ENCODE data around the gene UBALD2.

The UBALD2 gene

DNA sequence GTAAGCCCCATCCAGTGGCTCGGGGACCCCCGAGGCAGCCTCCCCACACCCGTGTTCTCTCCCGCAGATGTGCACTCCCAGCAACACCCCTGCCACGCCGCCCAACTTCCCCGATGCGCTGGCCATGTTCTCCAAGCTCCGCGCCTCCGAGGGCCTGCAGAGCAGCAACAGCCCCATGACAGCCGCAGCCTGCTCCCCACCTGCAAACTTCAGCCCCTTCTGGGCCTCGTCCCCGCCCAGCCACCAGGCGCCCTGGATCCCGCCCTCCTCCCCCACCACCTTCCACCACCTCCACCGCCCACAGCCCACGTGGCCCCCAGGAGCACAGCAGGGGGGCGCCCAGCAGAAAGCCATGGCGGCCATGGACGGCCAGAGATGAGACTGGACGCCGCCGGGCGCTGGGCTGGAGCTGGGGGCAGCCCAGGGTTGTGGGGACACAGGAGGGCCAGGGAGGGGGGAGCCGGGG is 5.0 kb downstream of the UBALD2 start:
- Histone ChIP-seq H3K4me2 (ENCODE audit: low read length) (no peak overlapping the region), H3K36me3 (ENCODE audit: control insufficient read depth, insufficient read depth, low read length) (no peaks in the 10 kb centered on the region), H4K8ac (ENCODE audit: low read depth, low read length) (no peak overlapping the region), H3K4me3 (ENCODE audit: low read length) (no peak overlapping the region), H3K4me1 (ENCODE audit: control insufficient read depth, low read depth, low read length) (peaks cover 7% of the 10 kb centered on the region), H3K27me3 (ENCODE audit: insufficient read depth, low read length, poor library complexity) (no peaks in the 10 kb centered on the region), H2BK5ac (ENCODE audit: low read length) (no peak overlapping the region), H2BK120ac (ENCODE audit: low read depth, low read length) (no peak overlapping the region), H2BK15ac (replicated peaks; ENCODE audit: low read depth) (no peak overlapping the region), H3K23ac (ENCODE audit: low read length) (no peak overlapping the region), H3K56ac (ENCODE audit: low read length) (no peak overlapping the region), H3K4ac (ENCODE audit: low read depth, low read length) (no peak overlapping the region), H3K9ac (ENCODE audit: low read length) (no peak overlapping the region), H3K27ac (ENCODE audit: low read depth, low read length) (no peak overlapping the region), H4K5ac (ENCODE audit: low read length) (no peak overlapping the region), H2AK5ac (ENCODE audit: low read length) (no peak overlapping the region), H3K79me1 (ENCODE audit: low read length) (peaks cover 12% of the 10 kb centered on the region), H3K18ac (ENCODE audit: low read length) (no peak overlapping the region), H3K79me2 (ENCODE audit: control insufficient read depth, insufficient read depth, low read length) (peaks cover 11% of the 10 kb centered on the region)
- DNase-seq = no peak
- no CpG with 5 or more reads among the region's 26 CpGs for WGBS (ENCODE audit: extremely low coverage, insufficient coverage, low lambda C conversion rate)

DNA sequence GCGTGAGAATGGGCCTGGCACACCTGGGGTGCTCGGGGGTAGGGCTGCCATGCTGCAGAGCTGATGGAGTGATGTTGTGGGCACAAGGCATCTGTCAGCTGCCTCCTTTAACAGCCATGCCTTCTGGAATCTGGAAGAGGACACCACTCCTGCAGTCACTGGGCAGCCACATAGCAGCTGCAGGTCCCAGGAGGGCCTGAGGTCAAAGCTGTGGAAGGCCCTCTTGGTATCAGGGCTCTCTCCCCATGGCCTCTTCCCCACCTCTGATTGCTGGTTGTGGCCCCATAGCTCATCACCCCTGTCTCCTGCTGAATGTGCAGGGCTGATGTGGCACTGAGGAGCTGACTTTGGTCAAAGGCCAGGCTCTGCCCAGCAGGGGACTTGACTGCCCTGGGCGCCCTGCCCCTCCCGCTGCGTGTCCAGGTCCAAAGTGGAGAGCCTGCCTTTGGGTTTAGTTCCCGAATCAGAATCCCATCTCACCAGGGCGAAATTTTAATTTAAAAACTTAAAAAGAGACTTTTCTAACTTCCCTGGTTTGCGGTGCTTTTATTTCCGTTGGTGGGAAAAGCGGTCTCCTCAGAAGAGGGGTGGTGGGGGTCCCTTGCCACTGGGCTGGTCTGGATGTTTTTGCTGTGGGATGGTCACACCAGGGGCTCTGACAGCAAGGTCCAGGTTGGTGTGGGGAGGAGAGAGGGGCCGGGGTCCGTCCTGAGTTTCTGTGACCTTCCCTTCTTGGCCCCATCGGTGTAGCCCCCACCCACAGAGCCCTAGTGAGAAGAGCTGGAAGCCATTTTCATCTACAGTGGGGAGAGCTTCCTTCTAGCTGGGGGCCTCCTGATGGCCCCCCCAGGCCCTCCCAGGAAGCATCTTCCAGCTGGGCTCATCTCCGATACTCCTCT is 5.9 kb downstream of the UBALD2 start:
- Histone ChIP-seq H3K27me3 (ENCODE audit: insufficient read depth, low read length, poor library complexity) (no peaks in the 10 kb centered on the region), H2BK15ac (replicated peaks; ENCODE audit: low read depth) (no peak overlapping the region), H3K4me2 (ENCODE audit: low read length) (no peak overlapping the region), H3K27ac (ENCODE audit: low read depth, low read length) (no peak overlapping the region), H3K4me1 (ENCODE audit: control insufficient read depth, low read depth, low read length) (peaks cover 7% of the 10 kb centered on the region), H3K18ac (ENCODE audit: low read length) (no peak overlapping the region), H4K8ac (ENCODE audit: low read depth, low read length) (no peak overlapping the region), H3K23ac (ENCODE audit: low read length) (no peak overlapping the region), H3K36me3 (ENCODE audit: control insufficient read depth, insufficient read depth, low read length) (no peaks in the 10 kb centered on the region), H3K9ac (ENCODE audit: low read length) (peak overlapping the region; percentile 17), H3K79me1 (ENCODE audit: low read length) (peaks cover 12% of the 10 kb centered on the region), H2AK5ac (ENCODE audit: low read length) (no peak overlapping the region), H4K5ac (ENCODE audit: low read length) (no peak overlapping the region), H3K79me2 (ENCODE audit: control insufficient read depth, insufficient read depth, low read length) (peaks cover 9% of the 10 kb centered on the region), H2BK5ac (ENCODE audit: low read length) (no peak overlapping the region), H3K56ac (ENCODE audit: low read length) (peak overlapping the region; percentile 1), H3K4me3 (ENCODE audit: low read length) (no peak overlapping the region), H3K4ac (ENCODE audit: low read depth, low read length) (no peak overlapping the region), H2BK120ac (ENCODE audit: low read depth, low read length) (no peak overlapping the region)
- no peak for DNase-seq
- no CpG with 5 or more reads among the region's 14 CpGs for WGBS (ENCODE audit: extremely low coverage, insufficient coverage, low lambda C conversion rate)

DNA sequence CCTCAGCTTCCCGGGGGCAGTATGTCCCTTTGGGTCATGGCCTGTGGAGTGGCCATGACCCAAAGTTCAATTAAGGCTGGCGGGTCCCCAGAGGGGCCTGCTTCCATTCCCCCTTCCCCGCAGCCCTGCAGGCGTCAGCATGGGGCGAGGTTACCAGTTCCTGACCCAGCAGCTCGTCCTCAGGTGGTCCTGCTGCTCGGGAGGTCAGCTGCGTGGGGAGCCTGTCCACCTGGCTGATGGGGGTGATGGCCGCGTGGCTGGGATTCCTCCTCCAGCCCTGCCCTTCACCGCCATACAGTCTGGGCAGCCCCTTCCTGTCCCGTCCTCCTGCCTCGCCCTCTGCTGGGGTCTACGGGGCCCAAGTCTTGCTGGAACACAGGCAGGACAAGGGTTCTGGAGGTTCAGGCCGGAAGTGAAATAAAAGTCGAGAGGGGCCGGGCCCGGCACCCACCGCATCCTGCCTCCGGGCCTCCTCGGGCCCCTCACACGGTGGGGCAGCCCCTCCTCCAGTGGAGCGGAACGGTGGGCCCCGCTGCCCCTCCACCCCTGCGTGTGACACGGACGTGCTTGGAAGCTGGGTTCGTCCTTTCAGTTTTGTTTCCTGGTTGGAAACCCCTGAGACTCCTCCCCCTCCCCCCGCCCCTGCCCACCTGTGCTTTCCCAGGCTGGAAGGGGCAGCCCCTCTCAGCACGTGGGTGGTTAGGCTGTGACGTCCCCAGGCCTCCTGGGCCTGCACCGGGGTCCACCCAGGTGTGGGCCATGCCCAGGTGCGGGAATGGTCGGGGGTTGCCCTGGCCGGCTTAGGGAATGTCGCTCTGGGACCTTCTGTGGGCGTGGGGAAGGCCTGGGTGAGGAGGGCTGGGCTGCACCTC is 6.8 kb downstream of the UBALD2 start:
- no peak overlapping the region for H3K18ac ChIP-seq (ENCODE audit: low read length)
- peaks cover 6% of the 10 kb centered on the region for H3K79me2 ChIP-seq (ENCODE audit: control insufficient read depth, insufficient read depth, low read length)
- peaks cover 10% of the 10 kb centered on the region for H3K79me1 ChIP-seq (ENCODE audit: low read length)
- no peaks in the 10 kb centered on the region for H3K27me3 ChIP-seq (ENCODE audit: insufficient read depth, low read length, poor library complexity)
- H3K27ac ChIP-seq (ENCODE audit: low read depth, low read length) = no peak overlapping the region
- no peak overlapping the region for H4K5ac ChIP-seq (ENCODE audit: low read length)
- H3K4me2 ChIP-seq (ENCODE audit: low read length) = no peak overlapping the region
- no peak overlapping the region for H2BK15ac ChIP-seq (replicated peaks; ENCODE audit: low read depth)
- H3K36me3 ChIP-seq (ENCODE audit: control insufficient read depth, insufficient read depth, low read length) = no peaks in the 10 kb centered on the region
- H3K9ac ChIP-seq (ENCODE audit: low read length) = peak overlapping the region; percentile 17
- no peak overlapping the region for H3K4ac ChIP-seq (ENCODE audit: low read depth, low read length)
- no peak overlapping the region for H3K4me3 ChIP-seq (ENCODE audit: low read length)
- H3K23ac ChIP-seq (ENCODE audit: low read length) = no peak overlapping the region
- peak; percentile 55 for DNase-seq
- peaks cover 5% of the 10 kb centered on the region for H3K4me1 ChIP-seq (ENCODE audit: control insufficient read depth, low read depth, low read length)
- WGBS (ENCODE audit: extremely low coverage, insufficient coverage, low lambda C conversion rate) = no CpG with 5 or more reads among the region's 38 CpGs
- no peak overlapping the region for H2BK5ac ChIP-seq (ENCODE audit: low read length)
- no peak overlapping the region for H2AK5ac ChIP-seq (ENCODE audit: low read length)
- H2BK120ac ChIP-seq (ENCODE audit: low read depth, low read length) = no peak overlapping the region
- H4K8ac ChIP-seq (ENCODE audit: low read depth, low read length) = no peak overlapping the region
- H3K56ac ChIP-seq (ENCODE audit: low read length) = peak overlapping the region; percentile 65

DNA sequence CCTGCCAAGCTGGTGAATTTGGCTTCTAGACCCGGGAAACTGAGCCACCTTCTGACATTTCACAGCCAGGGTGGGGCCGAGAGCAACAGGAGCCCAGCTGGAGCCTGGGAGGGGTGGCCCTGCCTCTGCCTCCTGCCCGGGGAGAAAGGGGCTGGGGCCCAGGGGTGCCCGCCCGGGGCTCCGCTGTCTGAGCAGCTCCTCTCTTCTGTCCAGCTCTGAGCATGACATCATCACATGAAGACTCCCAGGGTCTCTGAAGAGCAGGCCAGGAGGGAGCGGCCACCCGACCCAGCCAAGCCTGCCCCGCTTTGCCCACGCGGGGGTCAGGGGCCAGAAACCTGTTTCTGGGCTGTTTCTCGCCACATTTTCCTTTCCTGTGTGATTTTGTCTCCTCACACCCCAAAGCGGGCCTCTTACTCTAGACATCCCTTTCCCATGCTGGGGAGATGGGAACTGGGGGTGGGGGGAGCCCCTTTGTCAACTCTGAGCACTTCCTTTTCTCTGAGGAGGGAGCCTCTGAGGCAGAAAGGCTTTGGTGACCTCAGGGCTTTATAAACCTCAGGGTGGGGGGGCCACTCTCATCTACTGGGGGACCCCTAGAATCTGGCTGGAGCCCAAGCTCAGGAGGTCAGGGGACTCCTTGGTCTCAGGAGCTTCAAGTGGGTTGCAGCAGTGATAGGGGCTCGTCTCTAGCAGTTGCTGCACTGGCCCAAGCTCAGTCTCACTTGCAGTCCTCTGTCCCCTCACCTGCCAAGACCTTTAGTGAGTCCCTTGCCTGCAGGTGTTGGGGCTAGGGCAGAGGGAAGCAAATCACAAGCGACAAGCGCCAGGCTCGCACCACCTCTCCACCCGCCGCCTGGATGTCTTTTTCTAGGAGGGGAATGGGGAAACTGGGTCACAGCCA is 7.6 kb downstream of the UBALD2 start:
- no peak overlapping the region for H3K9ac ChIP-seq (ENCODE audit: low read length)
- H3K36me3 ChIP-seq (ENCODE audit: control insufficient read depth, insufficient read depth, low read length) = no peaks in the 10 kb centered on the region
- H2BK120ac ChIP-seq (ENCODE audit: low read depth, low read length) = no peak overlapping the region
- H4K5ac ChIP-seq (ENCODE audit: low read length) = no peak overlapping the region
- no peak overlapping the region for H2BK5ac ChIP-seq (ENCODE audit: low read length)
- H2AK5ac ChIP-seq (ENCODE audit: low read length) = no peak overlapping the region
- H3K56ac ChIP-seq (ENCODE audit: low read length) = no peak overlapping the region
- H3K18ac ChIP-seq (ENCODE audit: low read length) = no peak overlapping the region
- no peaks in the 10 kb centered on the region for H3K27me3 ChIP-seq (ENCODE audit: insufficient read depth, low read length, poor library complexity)
- peaks cover 3% of the 10 kb centered on the region for H3K4me1 ChIP-seq (ENCODE audit: control insufficient read depth, low read depth, low read length)
- H3K4me3 ChIP-seq (ENCODE audit: low read length) = no peak overlapping the region
- peaks cover 9% of the 10 kb centered on the region for H3K79me1 ChIP-seq (ENCODE audit: low read length)
- no peak overlapping the region for H3K4me2 ChIP-seq (ENCODE audit: low read length)
- H3K23ac ChIP-seq (ENCODE audit: low read length) = no peak overlapping the region
- no peak overlapping the region for H3K4ac ChIP-seq (ENCODE audit: low read depth, low read length)
- peaks cover 4% of the 10 kb centered on the region for H3K79me2 ChIP-seq (ENCODE audit: control insufficient read depth, insufficient read depth, low read length)
- WGBS (ENCODE audit: extremely low coverage, insufficient coverage, low lambda C conversion rate) = no CpG with 5 or more reads among the region's 19 CpGs
- DNase-seq = no peak
- no peak overlapping the region for H2BK15ac ChIP-seq (replicated peaks; ENCODE audit: low read depth)
- no peak overlapping the region for H3K27ac ChIP-seq (ENCODE audit: low read depth, low read length)
- H4K8ac ChIP-seq (ENCODE audit: low read depth, low read length) = no peak overlapping the region

DNA sequence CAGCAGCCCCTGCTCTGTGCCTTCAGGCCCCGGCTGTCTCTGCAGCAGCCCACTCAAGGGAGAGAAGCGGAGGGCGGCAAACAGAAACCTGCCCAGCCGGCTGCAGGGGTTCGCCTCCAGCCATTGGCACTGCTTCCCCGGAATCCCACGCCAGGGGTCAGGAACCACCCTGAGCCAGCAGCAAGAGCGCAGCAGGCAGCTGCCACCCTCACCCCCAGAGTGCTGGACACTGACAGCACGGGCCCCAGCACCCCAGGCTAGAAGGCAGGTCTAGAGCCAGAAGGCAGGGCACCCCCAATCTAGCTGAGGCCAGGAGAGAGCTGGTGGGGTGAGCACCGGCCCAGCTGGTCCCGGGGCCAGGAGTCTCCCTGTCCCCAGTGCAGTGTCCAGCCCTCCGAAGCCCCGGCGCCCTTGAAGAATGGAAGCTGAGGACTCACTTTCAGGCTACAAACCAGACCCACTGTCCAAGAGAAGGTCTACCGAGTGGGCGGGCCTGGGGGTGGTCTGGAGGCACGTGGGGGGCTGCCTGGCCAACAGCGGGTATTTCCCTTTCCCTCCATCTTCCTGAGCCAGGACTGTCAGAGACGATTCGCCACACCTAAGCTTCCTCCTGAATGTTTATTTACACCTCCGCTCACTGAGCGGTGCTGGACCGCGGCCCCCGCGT is 8.4 kb downstream of the UBALD2 start:
- Histone ChIP-seq H4K8ac (ENCODE audit: low read depth, low read length) (no peak overlapping the region), H3K79me2 (ENCODE audit: control insufficient read depth, insufficient read depth, low read length) (peaks cover 2% of the 10 kb centered on the region), H3K27ac (ENCODE audit: low read depth, low read length) (no peak overlapping the region), H3K4ac (ENCODE audit: low read depth, low read length) (no peak overlapping the region), H3K27me3 (ENCODE audit: insufficient read depth, low read length, poor library complexity) (no peaks in the 10 kb centered on the region), H3K18ac (ENCODE audit: low read length) (no peak overlapping the region), H3K4me1 (ENCODE audit: control insufficient read depth, low read depth, low read length) (no peaks in the 10 kb centered on the region), H2BK5ac (ENCODE audit: low read length) (no peak overlapping the region), H4K5ac (ENCODE audit: low read length) (no peak overlapping the region), H3K56ac (ENCODE audit: low read length) (no peak overlapping the region), H3K4me3 (ENCODE audit: low read length) (no peak overlapping the region), H2BK120ac (ENCODE audit: low read depth, low read length) (no peak overlapping the region), H3K9ac (ENCODE audit: low read length) (no peak overlapping the region), H2AK5ac (ENCODE audit: low read length) (no peak overlapping the region), H2BK15ac (replicated peaks; ENCODE audit: low read depth) (no peak overlapping the region), H3K36me3 (ENCODE audit: control insufficient read depth, insufficient read depth, low read length) (no peaks in the 10 kb centered on the region), H3K23ac (ENCODE audit: low read length) (no peak overlapping the region), H3K79me1 (ENCODE audit: low read length) (peaks cover 7% of the 10 kb centered on the region), H3K4me2 (ENCODE audit: low read length) (no peak overlapping the region)
- no CpG with 5 or more reads among the region's 26 CpGs for WGBS (ENCODE audit: extremely low coverage, insufficient coverage, low lambda C conversion rate)
- DNase-seq = no peak
